ENCODE results near the gene ZNRF1.

DNA sequence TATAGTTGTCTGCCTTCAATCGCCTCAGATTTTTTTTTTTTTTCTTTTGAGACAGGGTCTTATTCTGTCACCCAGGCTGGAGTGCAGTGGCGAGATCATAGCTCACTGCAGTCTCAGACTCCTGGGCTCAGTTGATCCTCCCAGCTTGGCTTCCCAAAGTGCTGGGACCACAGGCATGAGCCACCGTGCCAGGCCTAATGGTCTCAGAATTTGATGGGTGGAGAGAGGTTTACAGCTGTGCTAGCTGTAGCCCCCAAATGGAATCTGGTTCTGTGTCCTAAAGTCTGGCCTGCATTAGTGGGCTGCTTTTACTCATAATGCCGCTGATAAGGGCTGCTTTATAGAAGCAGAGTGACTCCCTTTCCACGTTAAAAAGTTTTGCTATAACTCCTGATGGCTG, 5.1 kb downstream of the ZNRF1 start:
- TF ChIP-seq, protein P1, sequence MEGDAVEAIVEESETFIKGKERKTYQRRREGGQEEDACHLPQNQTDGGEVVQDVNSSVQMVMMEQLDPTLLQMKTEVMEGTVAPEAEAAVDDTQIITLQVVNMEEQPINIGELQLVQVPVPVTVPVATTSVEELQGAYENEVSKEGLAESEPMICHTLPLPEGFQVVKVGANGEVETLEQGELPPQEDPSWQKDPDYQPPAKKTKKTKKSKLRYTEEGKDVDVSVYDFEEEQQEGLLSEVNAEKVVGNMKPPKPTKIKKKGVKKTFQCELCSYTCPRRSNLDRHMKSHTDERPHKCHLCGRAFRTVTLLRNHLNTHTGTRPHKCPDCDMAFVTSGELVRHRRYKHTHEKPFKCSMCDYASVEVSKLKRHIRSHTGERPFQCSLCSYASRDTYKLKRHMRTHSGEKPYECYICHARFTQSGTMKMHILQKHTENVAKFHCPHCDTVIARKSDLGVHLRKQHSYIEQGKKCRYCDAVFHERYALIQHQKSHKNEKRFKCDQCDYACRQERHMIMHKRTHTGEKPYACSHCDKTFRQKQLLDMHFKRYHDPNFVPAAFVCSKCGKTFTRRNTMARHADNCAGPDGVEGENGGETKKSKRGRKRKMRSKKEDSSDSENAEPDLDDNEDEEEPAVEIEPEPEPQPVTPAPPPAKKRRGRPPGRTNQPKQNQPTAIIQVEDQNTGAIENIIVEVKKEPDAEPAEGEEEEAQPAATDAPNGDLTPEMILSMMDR (IDR thresholded peaks at IDR 0.05): no peak
- no peak for TF ChIP-seq POLR2A (IDR thresholded peaks at IDR 0.05)

All from testis (tissue), 2 donors.